Muscle layer of colon (tissue), 2 donors: ENCODE data around the gene SLC28A1.

Source experiments
- H3K27ac ChIP-seq: one replicate; pipeline ENCODE4 v1.7.0; 2013; ENCODE audit warnings: low read depth, mild to moderate bottlenecking, low read length, moderate library complexity
- H3K27me3 ChIP-seq, 2 donors: one replicate each; pipeline ENCODE4 v1.7.0; 2013; ENCODE audit warnings: low read length in 2 of 2, mild to moderate bottlenecking in 2 of 2; ENCODE audit not compliant: insufficient read depth in 2 of 2, control insufficient read depth in 1 of 2
- H3K36me3 ChIP-seq: one replicate; pipeline ENCODE4 v1.7.0; 2013; ENCODE audit warnings: mild to moderate bottlenecking, low read length; ENCODE audit not compliant: insufficient read depth
- H3K4me1 ChIP-seq: one replicate; pipeline ENCODE4 v1.7.0; 2013; ENCODE audit warnings: mild to moderate bottlenecking, low read length; ENCODE audit not compliant: insufficient read depth
- H3K4me3 ChIP-seq, 2 donors: one replicate each; pipeline ENCODE4 v1.7.0; 2013; ENCODE audit warnings: low read length in 2 of 2, low read depth in 1 of 2, mild to moderate bottlenecking in 1 of 2, moderate library complexity in 1 of 2
- H3K9ac ChIP-seq: one replicate; pipeline ENCODE4 v1.7.0; 2013; ENCODE audit warnings: low read length
- H3K9me3 ChIP-seq: one replicate; pipeline ENCODE4 v1.7.0; 2013; ENCODE audit warnings: mild to moderate bottlenecking, low read length
- donor health status: abdominal sarcoma.
- donor health status: Adenocarcinoma of cecum.

SLC28A1 gene

DNA sequence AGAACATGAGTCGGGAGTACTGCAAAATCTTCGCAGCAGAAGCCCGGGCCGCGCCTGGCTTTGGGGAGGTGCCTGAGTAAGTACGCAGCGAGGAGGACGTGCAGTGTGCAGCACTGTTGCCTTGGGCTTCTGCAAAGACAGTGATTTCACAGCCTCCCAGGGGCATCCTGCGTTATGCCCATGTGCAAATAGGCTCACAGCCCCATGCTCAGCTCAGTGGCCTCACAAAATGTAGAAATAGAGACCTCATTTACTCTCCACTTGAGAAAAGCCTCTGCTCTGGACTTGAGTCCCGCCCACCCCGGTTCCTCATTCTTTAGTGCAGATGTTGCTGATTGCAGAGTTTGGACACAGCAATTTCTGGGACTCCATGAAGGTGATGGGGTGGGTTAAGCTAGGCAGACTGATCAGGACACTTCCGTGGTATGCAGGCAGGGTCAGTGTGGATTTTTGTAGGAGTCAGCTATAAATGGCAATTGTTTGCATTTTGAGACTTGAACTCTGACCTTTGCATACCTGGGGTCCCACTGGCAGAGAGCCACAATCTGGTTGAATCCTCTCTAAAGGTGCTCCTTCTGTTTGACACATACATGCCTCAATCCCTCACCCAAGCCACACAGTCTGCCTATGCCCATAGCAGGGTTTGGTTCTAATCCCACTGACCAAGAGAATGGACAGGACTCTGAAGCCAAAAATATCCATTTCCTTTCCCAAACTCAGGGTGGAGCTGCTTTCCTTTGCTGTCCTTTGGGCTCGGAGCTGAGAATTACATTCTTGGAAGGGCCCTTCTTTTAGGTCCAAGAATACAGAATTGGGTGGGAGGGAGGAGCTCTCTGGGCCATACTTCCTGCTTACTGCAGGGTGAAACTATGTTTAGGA, 20.7 kb upstream of the SLC28A1 start:
- Histone ChIP-seq H3K4me3 (no peak overlapping the region), H3K9me3 (no peaks in the 10 kb centered on the region), H3K27ac (no peak overlapping the region), H3K27me3 (no peaks in the 10 kb centered on the region), H3K4me1 (peaks cover 7% of the 10 kb centered on the region), H3K36me3 (peaks cover 21% of the 10 kb centered on the region), H3K9ac (no peak overlapping the region)

DNA sequence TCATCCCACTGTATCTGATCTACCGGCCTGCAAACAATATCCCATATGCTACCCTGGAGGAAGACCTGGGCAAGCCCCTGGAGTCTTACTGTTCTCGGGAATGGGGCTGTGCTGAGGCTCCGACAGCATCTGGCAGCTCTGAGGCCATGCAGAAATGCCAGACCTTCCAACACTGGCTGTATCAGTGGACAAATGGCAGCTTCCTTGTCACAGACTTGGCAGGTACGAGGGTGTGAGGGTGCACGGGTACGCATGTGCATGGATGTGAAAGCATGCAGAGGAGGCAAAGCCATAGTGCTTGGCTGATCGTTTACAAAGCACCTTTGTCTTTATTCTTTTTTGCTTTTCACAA, 20.0 kb upstream of the SLC28A1 start:
- Histone ChIP-seq H3K36me3 (peaks cover 21% of the 10 kb centered on the region), H3K27ac (no peak overlapping the region), H3K9ac (no peak overlapping the region)

DNA sequence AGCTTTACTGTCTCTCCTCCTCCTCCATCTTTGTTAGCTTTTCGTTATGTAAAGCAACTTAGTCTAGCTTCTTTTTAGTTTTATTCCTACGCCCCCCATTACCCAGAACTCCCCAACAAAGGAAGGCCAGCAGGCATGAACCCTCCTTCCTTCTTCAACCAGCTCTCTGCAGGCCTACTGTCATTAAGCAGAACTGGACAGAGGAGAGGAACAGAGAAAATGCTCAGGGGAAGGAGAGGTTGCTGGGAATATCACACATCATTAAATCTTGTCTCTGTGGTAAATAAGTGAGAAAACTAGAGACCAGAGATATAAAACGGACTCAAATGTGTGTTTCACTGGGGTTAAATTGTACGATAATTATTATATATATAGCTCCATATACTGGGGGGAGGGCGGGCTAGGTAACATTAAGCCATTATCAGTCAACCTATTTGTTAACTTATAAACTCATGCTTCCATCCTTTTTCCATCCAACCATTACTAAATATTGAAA, 19.3 kb upstream of the SLC28A1 start:
- no peak overlapping the region for H3K27ac ChIP-seq
- H3K4me1 ChIP-seq: peaks cover 7% of the 10 kb centered on the region
- no peak overlapping the region for H3K4me3 ChIP-seq
- no peaks in the 10 kb centered on the region for H3K9me3 ChIP-seq
- no peaks in the 10 kb centered on the region for H3K27me3 ChIP-seq
- H3K36me3 ChIP-seq: peaks cover 21% of the 10 kb centered on the region
- no peak overlapping the region for H3K9ac ChIP-seq

More for the DNA sequence above, 20.0 kb upstream of the SLC28A1 start:
- Histone ChIP-seq H3K27me3 (no peaks in the 10 kb centered on the region), H3K4me3 (no peak overlapping the region), H3K9me3 (no peaks in the 10 kb centered on the region), H3K4me1 (peaks cover 7% of the 10 kb centered on the region)

DNA sequence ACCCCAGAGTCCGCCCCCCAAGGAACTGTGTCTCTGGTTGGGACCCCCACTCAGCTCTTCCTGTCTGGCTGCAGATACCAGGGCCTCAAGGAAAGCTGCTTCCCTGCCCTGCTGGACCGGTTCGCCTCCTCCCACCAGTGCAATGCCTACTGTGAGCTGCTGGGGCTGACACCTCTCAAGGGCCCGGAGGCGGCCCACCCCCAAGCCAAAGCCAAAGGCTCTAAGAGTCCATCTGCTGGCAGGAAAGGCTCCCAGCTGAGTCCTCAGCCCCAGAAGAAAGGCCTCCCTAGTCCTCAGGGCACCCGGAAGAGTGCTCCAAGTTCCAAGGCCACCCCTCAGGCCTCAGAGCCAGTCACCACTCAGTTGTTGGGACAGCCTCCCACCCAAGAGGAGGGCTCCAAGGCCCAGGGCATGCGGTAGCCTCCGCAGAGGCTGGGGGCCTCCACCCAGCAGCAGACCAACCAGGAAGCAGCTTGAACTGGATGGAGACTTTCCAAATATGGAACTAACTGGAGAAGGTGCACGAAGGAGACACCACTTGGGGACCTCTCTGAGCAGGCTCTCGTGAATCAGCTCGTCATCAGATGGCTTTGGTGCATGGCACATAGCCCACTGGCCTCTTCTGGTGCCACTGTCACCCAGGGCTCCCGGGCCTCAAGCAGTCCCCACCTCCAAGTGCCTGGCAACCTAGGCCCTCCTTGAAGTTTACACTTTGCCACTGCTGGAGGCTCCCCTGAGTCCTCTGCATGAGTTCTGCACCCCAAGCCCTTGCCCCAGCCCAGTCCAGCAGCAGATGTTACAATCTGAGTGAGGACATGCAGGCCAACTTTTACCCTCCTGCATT, 16.2 kb upstream of the SLC28A1 start:
- Histone ChIP-seq H3K27me3 (no peaks in the 10 kb centered on the region), H3K4me1 (peaks cover 7% of the 10 kb centered on the region), H3K27ac (no peak overlapping the region), H3K9ac (no peak overlapping the region), H3K9me3 (no peaks in the 10 kb centered on the region), H3K36me3 (peaks cover 12% of the 10 kb centered on the region), H3K4me3 (no peak overlapping the region)

DNA sequence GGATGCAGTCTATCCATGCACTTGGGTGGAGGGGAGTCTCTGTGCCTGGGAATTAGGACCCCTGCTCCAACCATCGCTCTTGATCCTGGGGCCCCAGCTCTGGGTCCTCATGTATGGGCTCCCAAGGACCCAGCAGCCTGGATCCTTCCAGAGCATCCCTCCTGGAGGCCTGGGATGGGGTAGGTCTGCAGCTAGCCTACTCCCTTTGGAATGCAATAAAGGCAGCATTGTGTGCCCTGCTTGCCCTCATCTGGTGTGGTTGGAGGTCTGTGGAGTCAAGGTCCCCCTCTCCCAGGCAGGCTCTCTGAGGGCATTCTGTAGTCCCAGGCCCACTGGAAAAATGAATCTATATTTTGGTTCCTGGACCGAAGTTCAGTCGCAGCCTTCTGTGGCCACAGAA, 15.0 kb upstream of the SLC28A1 start:
- Histone ChIP-seq H3K36me3 (peaks cover 1% of the 10 kb centered on the region), H3K27ac (no peak overlapping the region), H3K4me3 (no peak overlapping the region), H3K9ac (no peak overlapping the region), H3K27me3 (no peaks in the 10 kb centered on the region), H3K4me1 (no peaks in the 10 kb centered on the region), H3K9me3 (no peaks in the 10 kb centered on the region)

DNA sequence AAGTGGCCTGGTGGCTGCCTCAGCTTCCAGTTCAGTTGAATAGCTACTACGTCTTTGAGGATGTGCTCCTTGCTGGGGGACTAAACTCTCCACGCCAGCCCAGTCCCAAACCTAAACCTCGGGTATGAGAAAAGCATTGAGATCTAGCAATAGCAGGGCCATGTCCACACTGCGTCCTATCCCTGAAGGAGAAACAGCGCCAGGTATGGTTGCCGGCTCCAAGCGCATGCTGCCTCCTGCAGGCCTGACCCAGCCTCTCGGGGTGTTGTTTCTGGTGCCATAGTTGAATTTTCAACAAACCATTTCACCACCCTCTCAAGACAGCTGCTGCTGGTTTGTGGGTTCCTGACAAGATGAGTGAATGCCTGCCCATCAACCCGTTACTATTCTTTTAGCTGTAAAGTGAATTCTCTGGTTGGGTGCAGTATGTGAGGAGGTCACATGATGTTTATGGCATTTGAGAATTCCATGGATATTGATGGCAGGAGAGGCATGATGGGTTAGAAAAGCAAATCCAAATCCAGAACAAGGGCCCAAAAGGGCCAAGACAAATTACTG, 13.0 kb upstream of the SLC28A1 start:
- H3K27ac ChIP-seq: no peak overlapping the region

DNA sequence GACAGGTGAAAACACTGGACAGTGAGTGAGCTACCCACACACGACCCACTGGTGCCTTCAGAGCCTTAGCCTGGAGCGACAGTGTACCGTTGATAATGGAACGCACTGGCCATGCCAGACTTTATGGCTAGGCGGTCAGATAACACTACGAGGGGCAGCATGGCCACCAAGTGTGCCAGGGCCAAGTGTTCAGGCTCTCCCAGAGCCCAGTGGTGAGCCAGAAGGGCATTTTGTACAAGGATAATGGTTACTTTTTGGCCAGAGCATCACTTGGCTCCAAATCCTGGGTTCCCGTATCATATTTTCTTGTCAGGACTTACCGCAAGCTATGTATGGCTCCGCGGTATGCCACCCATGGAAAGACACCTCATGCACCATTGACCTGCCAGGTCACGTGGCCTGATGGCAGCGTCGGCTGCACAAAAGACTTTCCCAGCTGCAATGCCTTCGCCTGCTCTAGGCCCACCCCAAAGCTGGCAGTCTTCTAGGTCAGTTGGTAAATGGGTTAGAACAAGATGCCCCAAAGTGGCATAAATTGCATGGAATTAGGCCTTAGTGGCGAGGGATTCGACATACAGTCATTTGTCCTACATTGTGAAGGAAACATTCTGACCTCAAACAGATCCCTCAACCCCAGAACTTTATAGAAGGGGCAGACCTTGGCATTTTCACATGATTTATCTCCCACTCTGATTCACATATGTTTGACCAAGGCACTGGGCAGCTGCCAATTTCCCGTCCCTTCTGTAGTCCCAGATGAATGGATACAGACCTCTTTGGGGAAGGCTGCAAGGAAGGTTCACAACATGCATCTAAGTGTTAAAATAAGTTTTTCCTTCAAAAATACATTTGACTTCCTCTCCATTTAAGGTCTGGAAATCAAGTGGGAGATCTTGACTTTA, 12.2 kb upstream of the SLC28A1 start:
- Histone ChIP-seq H3K27ac (no peak overlapping the region), H3K4me3 (no peak overlapping the region), H3K9ac (no peak overlapping the region), H3K36me3 (no peaks in the 10 kb centered on the region), H3K4me1 (no peaks in the 10 kb centered on the region), H3K27me3 (no peaks in the 10 kb centered on the region), H3K9me3 (no peaks in the 10 kb centered on the region)

More for the DNA sequence above, 13.0 kb upstream of the SLC28A1 start:
- no peaks in the 10 kb centered on the region for H3K36me3 ChIP-seq
- no peak overlapping the region for H3K4me3 ChIP-seq
- no peak overlapping the region for H3K9ac ChIP-seq
- H3K9me3 ChIP-seq: no peaks in the 10 kb centered on the region
- H3K4me1 ChIP-seq: no peaks in the 10 kb centered on the region
- no peaks in the 10 kb centered on the region for H3K27me3 ChIP-seq

DNA sequence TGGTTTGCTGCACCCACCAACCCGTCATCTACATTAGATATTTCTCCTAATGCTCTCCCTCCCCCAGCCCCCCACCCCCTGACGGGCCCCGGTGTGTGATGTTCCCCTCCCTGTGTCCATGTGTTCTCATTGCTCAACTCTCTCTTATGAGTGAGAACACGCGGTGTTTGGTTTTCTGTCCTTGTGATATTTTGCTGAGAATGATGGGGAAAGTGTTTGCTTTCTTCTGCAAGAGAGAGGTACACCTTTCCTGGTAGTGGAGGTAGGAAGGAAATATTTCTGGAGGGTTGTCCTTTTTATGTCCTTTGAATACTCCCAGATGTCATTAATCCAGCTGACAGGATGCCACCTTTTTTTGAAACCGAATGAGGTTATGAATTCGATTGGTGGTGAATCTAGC, 10.5 kb upstream of the SLC28A1 start:
- Histone ChIP-seq H3K27ac (no peak overlapping the region), H3K9ac (no peak overlapping the region), H3K9me3 (no peaks in the 10 kb centered on the region), H3K27me3 (no peaks in the 10 kb centered on the region), H3K4me3 (no peak overlapping the region), H3K4me1 (no peaks in the 10 kb centered on the region), H3K36me3 (no peaks in the 10 kb centered on the region)

DNA sequence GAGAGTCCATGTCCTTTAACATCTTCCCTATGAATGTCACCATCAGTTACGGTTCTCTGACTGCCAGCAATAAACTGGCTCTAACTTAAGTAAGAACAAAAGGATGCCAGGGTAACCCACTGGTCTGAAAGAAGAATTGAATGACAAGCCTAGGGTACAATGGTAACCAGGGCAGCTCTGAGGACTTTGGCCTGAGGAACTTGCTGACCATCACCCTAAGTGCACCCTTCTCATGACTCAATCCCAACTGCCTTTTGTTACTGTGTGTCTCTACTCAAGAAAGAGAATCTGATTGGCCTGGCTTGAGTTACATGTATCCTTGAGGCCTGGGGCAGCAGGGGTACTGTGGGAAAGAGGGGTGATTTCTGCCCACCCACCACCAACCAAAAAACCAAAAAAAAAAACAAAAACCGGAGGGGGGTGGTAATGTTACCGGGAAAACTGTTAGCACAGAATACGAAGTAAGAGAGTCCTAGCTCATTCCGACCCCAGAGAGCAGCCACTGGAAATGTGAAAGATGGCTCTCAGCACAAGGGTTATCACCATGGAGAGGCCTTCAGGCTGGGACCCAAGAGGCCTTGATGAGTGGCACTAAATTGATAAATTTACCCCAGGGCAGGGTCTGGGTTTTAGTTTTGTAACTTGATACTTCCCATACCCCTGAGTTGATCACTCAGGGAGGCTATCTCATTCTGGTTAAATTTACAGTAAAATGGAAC, 9.3 kb upstream of the SLC28A1 start:
- no peak overlapping the region for H3K27ac ChIP-seq
- no peaks in the 10 kb centered on the region for H3K27me3 ChIP-seq
- H3K4me3 ChIP-seq: no peak overlapping the region
- H3K9me3 ChIP-seq: no peaks in the 10 kb centered on the region
- H3K9ac ChIP-seq: no peak overlapping the region
- no peaks in the 10 kb centered on the region for H3K4me1 ChIP-seq
- H3K36me3 ChIP-seq: no peaks in the 10 kb centered on the region

DNA sequence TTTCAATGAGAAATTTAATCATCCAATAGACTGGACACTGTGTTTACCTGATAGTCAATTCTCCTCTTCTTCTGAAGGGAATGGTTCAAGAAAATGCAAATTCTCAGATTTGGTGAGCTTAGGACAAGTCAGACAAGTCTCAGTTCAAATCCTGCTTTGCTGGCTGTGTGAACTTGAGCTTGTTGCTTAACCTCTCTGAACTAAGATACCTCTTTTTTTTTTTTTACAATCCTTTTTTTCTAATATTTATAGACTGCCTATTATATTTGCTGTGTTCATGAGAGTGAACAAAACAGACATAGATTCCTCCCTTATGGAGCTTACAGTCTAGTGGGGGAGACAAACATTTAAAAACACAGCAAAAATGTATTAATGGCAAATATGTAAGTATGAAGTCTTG, 8.2 kb upstream of the SLC28A1 start:
- H3K9me3 ChIP-seq: no peaks in the 10 kb centered on the region
- no peaks in the 10 kb centered on the region for H3K36me3 ChIP-seq
- H3K4me1 ChIP-seq: no peaks in the 10 kb centered on the region
- H3K9ac ChIP-seq: no peak overlapping the region
- H3K27me3 ChIP-seq: no peaks in the 10 kb centered on the region
- H3K27ac ChIP-seq: no peak overlapping the region
- H3K4me3 ChIP-seq: no peak overlapping the region
